Measurements from ENCODE around the gene FGFR3. TPM values are rescaled to one million over a fixed set of nuclear protein-coding genes. Genes with fewer than 3 reads are reported as not detected.
"Not testable (repeated sequence)": the region's sequence is repeated elsewhere in the genome, so short reads cannot be mapped to it uniquely, and the experiment has no call there.

The FGFR3 gene
- total and polyA plus RNA-seq, 7 donors, result 0.16 to 14.0 (median 0.83) TPM

DNA sequence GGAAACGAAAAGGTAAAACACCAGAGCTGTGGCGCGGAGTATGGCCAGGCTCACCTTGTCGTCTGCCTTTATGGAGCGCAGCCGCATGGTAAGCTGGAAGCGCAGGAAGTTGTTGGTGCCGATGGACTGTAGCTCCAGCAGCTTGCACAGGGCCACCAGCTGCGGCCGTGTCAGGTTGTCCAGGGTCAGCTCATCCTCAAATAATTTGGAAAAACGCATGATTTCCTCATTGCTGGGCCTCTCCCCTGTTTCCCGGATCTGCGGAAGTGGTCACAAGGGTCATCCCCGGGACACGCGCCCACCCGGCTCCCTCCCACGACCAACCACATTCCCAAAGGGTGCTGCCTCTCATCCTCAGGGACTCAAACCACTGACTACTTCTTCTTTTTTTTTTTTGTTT lies 39.6 kb downstream of the FGFR3 start:
- H3K27me3 ChIP-seq, result no peaks in the 10 kb centered on the region
- WGBS, 2 donors, result 88 to 93% methylated on average over 18 of the region's 18 CpGs
- peaks cover 0 to 5% (median 0%) of the 10 kb centered on the region in 4 donors for H3K4me1 ChIP-seq
- intact Hi-C loops (cut with DNase I), result no loop called here
- H3K36me3 ChIP-seq, result peaks cover 31 to 77% (median 36%) of the 10 kb centered on the region in 4 donors
- TF ChIP-seq EP300 (IDR thresholded peaks at IDR 0.05) (no peak), POLR2AphosphoS5 (IDR thresholded peaks at IDR 0.05) (no peak)
- TF ChIP-seq, protein P1, sequence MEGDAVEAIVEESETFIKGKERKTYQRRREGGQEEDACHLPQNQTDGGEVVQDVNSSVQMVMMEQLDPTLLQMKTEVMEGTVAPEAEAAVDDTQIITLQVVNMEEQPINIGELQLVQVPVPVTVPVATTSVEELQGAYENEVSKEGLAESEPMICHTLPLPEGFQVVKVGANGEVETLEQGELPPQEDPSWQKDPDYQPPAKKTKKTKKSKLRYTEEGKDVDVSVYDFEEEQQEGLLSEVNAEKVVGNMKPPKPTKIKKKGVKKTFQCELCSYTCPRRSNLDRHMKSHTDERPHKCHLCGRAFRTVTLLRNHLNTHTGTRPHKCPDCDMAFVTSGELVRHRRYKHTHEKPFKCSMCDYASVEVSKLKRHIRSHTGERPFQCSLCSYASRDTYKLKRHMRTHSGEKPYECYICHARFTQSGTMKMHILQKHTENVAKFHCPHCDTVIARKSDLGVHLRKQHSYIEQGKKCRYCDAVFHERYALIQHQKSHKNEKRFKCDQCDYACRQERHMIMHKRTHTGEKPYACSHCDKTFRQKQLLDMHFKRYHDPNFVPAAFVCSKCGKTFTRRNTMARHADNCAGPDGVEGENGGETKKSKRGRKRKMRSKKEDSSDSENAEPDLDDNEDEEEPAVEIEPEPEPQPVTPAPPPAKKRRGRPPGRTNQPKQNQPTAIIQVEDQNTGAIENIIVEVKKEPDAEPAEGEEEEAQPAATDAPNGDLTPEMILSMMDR (IDR thresholded peaks at IDR 0.05), result no peak
- H3K4me3 ChIP-seq, result no peak overlapping the region
- H3K9me3 ChIP-seq, result no peaks in the 10 kb centered on the region
- no peak overlapping the region for H3K27ac ChIP-seq
- DNase-seq, result no peak

DNA sequence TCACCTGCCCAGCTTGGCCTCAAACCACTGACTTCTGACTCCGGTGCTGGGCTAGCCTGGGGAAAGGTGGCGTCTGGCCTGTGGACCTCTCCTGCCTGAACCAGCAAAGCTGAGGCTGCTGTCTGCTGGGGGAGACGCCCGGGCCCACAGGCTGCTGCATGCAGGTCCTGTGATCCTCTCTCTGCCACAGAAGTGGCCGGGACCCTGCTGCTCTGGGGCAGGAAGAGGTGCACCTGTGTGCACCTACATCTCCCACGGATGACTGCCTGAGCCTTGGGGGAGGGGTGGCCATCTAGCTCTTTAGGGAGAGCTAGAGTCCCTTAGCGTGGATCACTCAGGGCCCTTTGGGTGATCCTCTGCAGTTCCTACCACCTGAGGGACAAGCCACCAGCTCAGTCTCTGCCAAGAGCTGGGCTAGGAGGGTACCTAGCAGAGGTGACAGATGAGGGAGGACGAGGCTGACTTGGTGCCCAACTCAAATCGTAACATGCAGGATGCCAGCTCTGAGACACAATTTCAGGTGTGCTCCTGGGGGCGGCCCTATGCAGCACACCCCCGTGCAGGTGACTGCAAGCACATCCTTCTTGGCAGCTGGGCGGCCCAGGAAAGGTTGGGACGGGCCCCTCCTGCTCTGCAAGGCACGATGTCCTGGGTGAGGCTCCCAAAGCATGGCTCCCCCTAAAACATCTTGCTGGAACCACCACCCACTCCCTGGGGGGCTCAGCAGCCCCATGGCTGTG lies 40.4 kb downstream of the FGFR3 start:
- DNase-seq, result no peak
- no peaks in the 10 kb centered on the region for H3K9me3 ChIP-seq
- intact Hi-C loops (cut with DNase I), result no loop called here
- WGBS, 2 donors, result 82 to 95% methylated on average over 14 of the region's 14 CpGs
- H3K4me3 ChIP-seq, result no peak overlapping the region
- H3K4me1 ChIP-seq, result peaks cover 0 to 5% (median 0%) of the 10 kb centered on the region in 4 donors
- H3K27ac ChIP-seq, result peak overlapping the region in 1 of 4 donors; percentile 59
- TF ChIP-seq POLR2AphosphoS5 (IDR thresholded peaks at IDR 0.05), result no peak
- TF ChIP-seq EP300 (IDR thresholded peaks at IDR 0.05), result no peak
- no peak for TF ChIP-seq POLR2A (IDR thresholded peaks at IDR 0.05)
- TF ChIP-seq, protein P1 (IDR thresholded peaks at IDR 0.05), result no peak
- peaks cover 31 to 85% (median 39%) of the 10 kb centered on the region in 4 donors for H3K36me3 ChIP-seq
- no peaks in the 10 kb centered on the region for H3K27me3 ChIP-seq

DNA sequence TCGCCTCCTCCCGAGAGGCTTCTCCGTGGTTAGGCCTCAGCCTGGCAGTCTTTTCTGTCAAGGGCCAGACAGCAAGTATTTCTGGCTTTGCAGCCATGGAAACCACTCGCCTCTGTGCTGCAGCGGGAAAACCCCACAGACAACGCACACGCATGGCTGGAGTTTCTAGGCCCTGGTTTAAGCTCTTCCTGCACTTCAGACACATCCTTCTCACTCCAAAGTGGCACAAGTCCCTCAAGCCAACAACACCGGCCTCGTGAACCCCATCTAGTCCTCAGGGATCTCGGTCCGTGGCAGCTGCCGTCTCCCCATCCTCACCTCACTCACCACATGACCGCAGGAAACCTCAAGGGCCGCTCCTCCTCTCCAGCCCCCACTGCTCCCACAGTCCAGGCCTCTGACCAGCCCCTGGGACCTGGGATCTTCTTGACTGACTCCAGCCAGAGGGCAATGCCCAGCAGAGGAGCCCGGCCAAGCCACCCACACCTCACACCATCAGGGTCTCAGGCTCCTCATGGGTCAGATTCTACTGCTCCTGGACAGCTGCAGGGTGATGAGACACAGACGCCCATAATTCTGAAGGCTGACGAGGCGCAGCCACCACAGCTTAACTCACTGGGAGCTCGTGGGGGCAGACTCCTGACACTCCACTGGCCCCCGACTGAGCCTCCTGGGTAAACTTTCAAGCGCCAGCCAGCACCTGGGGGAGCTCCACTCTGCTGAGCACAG lies 41.1 kb downstream of the FGFR3 start:
- Histone ChIP-seq H3K36me3 (peaks cover 31 to 92% (median 43%) of the 10 kb centered on the region in 4 donors), H3K9me3 (no peaks in the 10 kb centered on the region), H3K4me3 (no peak overlapping the region), H3K27ac (peak overlapping the region in 1 of 4 donors; percentile 59), H3K4me1 (peaks cover 0 to 5% (median 0%) of the 10 kb centered on the region in 4 donors), H3K27me3 (no peaks in the 10 kb centered on the region)
- DNase-seq, result no peak
- peak in 2 of 4 donors; percentile 40 to 52 for TF ChIP-seq POLR2AphosphoS5 (IDR thresholded peaks at IDR 0.05)
- no peak for TF ChIP-seq EP300 (IDR thresholded peaks at IDR 0.05)
- no peak for TF ChIP-seq POLR2A (IDR thresholded peaks at IDR 0.05)
- TF ChIP-seq, protein P1 (IDR thresholded peaks at IDR 0.05), result no peak
- intact Hi-C loops (cut with DNase I), result no loop called here
- 71 to 91% methylated on average over 21 of the region's 21 CpGs for WGBS, 2 donors

DNA sequence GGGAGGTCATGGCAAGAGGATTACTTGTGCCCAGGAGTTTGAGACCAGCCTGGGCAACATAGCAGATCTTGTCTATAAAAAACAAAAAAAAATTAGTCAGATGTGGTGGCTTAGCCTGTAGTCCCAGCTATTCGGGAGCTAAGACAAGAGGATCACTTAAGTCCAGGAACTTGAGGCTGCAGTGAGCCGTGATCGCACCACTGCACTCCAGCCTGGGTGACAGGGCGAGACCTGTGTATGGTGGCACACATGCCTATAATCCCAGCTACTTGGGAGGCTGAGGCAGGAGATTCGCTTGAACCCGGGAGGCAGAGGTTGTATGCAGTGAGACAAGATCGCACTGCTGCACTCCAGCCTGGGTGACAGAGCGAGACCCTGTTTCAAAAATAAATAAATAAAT lies 42.7 kb downstream of the FGFR3 start:
- H3K27ac ChIP-seq; DNase-seq; H3K27me3 ChIP-seq; H3K4me3 ChIP-seq; H3K9me3 ChIP-seq; intact Hi-C loops (cut with DNase I); H3K4me1 ChIP-seq: not testable (repeated sequence)
- WGBS, 2 donors, result 96 to 98% methylated on average over 8 of the region's 8 CpGs
- H3K36me3 ChIP-seq, result peaks cover 38 to 98% (median 52%) of the 10 kb centered on the region in 4 donors

DNA sequence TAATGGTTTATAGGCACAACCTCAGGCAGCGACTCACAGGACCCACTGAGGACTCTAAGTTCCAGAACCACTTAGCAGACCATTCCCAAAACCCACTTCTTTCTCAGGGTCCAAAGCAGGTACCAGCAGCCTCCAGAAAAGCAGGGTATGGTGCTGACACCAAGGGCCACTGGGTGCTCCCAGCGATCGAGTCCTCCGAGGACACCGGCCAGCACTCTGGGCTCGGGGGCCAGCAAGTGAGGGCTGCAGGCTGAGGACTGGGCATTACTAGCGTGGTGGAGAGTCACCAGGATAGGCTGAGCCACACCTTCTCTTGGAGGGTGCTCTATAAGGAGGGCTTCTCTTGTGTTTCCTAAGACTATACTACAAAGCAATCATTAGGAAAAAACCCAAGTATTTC lies 43.6 kb downstream of the FGFR3 start:
- no peak for TF ChIP-seq EP300 (IDR thresholded peaks at IDR 0.05)
- TF ChIP-seq, protein P1 (IDR thresholded peaks at IDR 0.05), result no peak
- no peak for TF ChIP-seq POLR2A (IDR thresholded peaks at IDR 0.05)
- no peak for TF ChIP-seq POLR2AphosphoS5 (IDR thresholded peaks at IDR 0.05)
- Histone ChIP-seq H3K27ac (no peak overlapping the region), H3K36me3 (peaks cover 32 to 97% (median 52%) of the 10 kb centered on the region in 4 donors), H3K27me3 (no peaks in the 10 kb centered on the region), H3K4me1 (peaks cover 0 to 5% (median 0%) of the 10 kb centered on the region in 4 donors), H3K9me3 (no peaks in the 10 kb centered on the region), H3K4me3 (no peak overlapping the region)
- intact Hi-C loops (cut with DNase I), result no loop called here
- WGBS, 2 donors, result 94 to 96% methylated on average over 7 of the region's 7 CpGs
- DNase-seq, result no peak
